Measurements from ENCODE around the gene IVNS1ABP. TPM values are rescaled to one million over a fixed set of nuclear protein-coding genes. Genes with fewer than 3 reads are reported as not detected.
A peak's percentile ranks its signal among the peaks of the same experiment; 100 is the strongest.

IVNS1ABP gene
- total and polyA plus RNA-seq, 2 of the 13 experiments (the other 11 are each of a cell fraction or from before 2014, with no cell fraction given) = 49.1 to 51.7 TPM

DNA sequence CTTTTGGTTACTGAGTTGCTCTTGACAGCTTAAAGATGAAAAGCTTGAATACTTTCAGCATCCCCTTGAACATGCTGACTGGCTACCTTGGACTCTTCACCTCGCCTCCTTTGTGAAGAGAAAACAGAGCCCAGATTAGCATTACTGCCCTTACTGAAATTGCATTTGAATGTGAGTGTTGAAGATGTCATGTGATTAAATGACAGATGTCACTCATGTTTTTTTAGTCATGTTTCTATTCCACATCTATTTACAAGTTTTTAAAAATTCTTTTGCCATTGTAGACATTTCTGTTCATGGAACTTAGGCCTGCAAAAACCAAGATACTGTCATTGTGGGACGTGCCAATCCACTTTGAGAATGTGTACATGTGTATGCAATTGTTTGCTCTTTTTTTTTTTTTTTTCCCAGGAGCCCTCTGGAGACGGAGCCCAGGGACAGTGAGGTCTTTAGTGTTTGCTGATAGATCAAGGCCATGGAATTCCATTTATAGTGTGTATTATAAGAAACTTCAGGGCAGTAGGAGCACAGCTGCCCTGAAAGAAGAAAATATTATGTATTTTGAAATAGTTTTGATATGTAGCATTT lies 25.7 kb upstream of the IVNS1ABP start (continued):
- TF ChIP-seq KDM5B (CRISPR knock-in tag; IDR thresholded peaks at IDR 0.05; ENCODE audit: borderline replicate concordance) (no peak), ZSCAN12 (CRISPR knock-in tag; IDR thresholded peaks at IDR 0.05) (no peak), ISL2 (CRISPR knock-in tag; IDR thresholded peaks at IDR 0.05) (peak; percentile 50; the same call in 1 of the 2 replicates), CEBPG (CRISPR knock-in tag; IDR thresholded peaks at IDR 0.05) (0 out of 2 replicates have a peak, but pooled peaks have one; percentile 11), MNT (IDR thresholded peaks at IDR 0.05) (no peak), AHDC1 (CRISPR knock-in tag; IDR thresholded peaks at IDR 0.05; ENCODE audit: borderline replicate concordance) (peak; percentile 89; the same call in 1 of the 2 replicates), CHD4 (IDR thresholded peaks at IDR 0.05; ENCODE audit: borderline replicate concordance, low read length) (peak; percentile 31; the same call in 1 of the 2 replicates), ZNF18 (CRISPR knock-in tag; IDR thresholded peaks at IDR 0.05; ENCODE audit: insufficient replicate concordance) (no peak), SOX5 (CRISPR knock-in tag; IDR thresholded peaks at IDR 0.05; ENCODE audit: borderline replicate concordance) (peak; percentile 81), ZNF362 (CRISPR knock-in tag; IDR thresholded peaks at IDR 0.05; ENCODE audit: borderline replicate concordance) (peak; percentile 98), NR2F6 (IDR thresholded peaks at IDR 0.05) (peak; percentile 41; the same call in 1 of the 2 replicates), NR2F6 (CRISPR knock-in tag; IDR thresholded peaks at IDR 0.05) (no peak), SAP130 (CRISPR knock-in tag; IDR thresholded peaks at IDR 0.05; ENCODE audit: low read depth) (peak; percentile 49), EED (CRISPR knock-in tag; IDR thresholded peaks at IDR 0.05) (no peak), SOX6 (IDR thresholded peaks at IDR 0.05) (no peak), SOX6 (CRISPR knock-in tag; IDR thresholded peaks at IDR 0.05) (peak; percentile 77), IRF2 (CRISPR knock-in tag; IDR thresholded peaks at IDR 0.05) (peak; percentile 23; the same call in 1 of the 2 replicates), ZFX (CRISPR knock-in tag; IDR thresholded peaks at IDR 0.05; ENCODE audit: low read depth) (peak; percentile 37; the same call in 1 of the 2 replicates), ZNF772 (CRISPR knock-in tag; IDR thresholded peaks at IDR 0.05) (no peak), JUN (CRISPR knock-in tag; IDR thresholded peaks at IDR 0.05) (0 out of 2 replicates have a peak, but pooled peaks have one; percentile 28), SOX13 (IDR thresholded peaks at IDR 0.05) (no peak), SOX13 (CRISPR knock-in tag; conservative IDR thresholded peaks at IDR 0.05 in 1 of 2, IDR thresholded peaks at IDR 0.05 in 1 of 2) (peak in 1 of 2 experiments; percentile 70; a peak in 2 of 4 replicates)

All from HepG2 (cell line).